GM23338 (cell line): ENCODE results near the gene AMZ1. TPM values are rescaled to one million over a fixed set of nuclear protein-coding genes. Genes with fewer than 3 reads are reported as not detected.

Experiments
- ATAC-seq: fragments of 200-7000 bp; cut with Tn5 transposase; 3 replicates; pipeline ENCODE4 v1.9.1; 2020
- DNase-seq: peaks from one replicate; pipeline ENCODE4 v3.0.0-alpha.2; 2015; ENCODE audit warnings: low spot score
- H2AFZ ChIP-seq: fragments of 200-600 bp; sonication (generic); 2 replicates; pipeline ENCODE4 v1.8.0; 2016; ENCODE audit warnings: antibody characterized with exemption, mild to moderate bottlenecking, moderate library complexity
- H3F3A ChIP-seq: fragments of 200-600 bp; sonication (generic); replicated peaks from 2 replicates; pipeline ENCODE4 v1.8.0; 2017; ENCODE audit warnings: antibody characterized with exemption, mixed run types, low read depth
- H3K27ac ChIP-seq: fragments of 200-600 bp; sonication (generic); 2 replicates; pipeline ENCODE4 v1.6.1; 2016; ENCODE audit warnings: low read depth
- H3K27me3 ChIP-seq: fragments of 200-600 bp; sonication (generic); 2 replicates; pipeline ENCODE4 v1.8.0; 2016; ENCODE audit warnings: mild to moderate bottlenecking, mixed run types, moderate library complexity; ENCODE audit not compliant: insufficient read depth
- H3K36me3 ChIP-seq: fragments of 200-600 bp; sonication (generic); 2 replicates; pipeline ENCODE4 v1.8.0; 2016; ENCODE audit warnings: mild to moderate bottlenecking; ENCODE audit not compliant: insufficient read depth
- H3K4me1 ChIP-seq: fragments of 200-600 bp; sonication (generic); 2 replicates; pipeline ENCODE4 v1.8.0; 2016; ENCODE audit warnings: mild to moderate bottlenecking, moderate library complexity; ENCODE audit not compliant: insufficient read depth
- H3K4me2 ChIP-seq: fragments of 200-600 bp; sonication (generic); 2 replicates; pipeline ENCODE4 v1.7.1; 2017; ENCODE audit warnings: mixed run types
- H3K4me3 ChIP-seq: fragments of 200-600 bp; sonication (generic); 2 replicates; pipeline ENCODE4 v1.6.1; 2016; ENCODE audit warnings: mixed run types
- H3K79me2 ChIP-seq: fragments of 200-600 bp; sonication (generic); replicated peaks from 2 replicates; pipeline ENCODE4 v1.8.0; 2017; ENCODE audit warnings: mild to moderate bottlenecking; ENCODE audit not compliant: insufficient read depth
- H3K9me2 ChIP-seq: fragments of 200-600 bp; sonication (generic); 2 replicates; pipeline ENCODE4 v1.8.0; 2017; ENCODE audit not compliant: insufficient read depth
- H4K20me1 ChIP-seq: fragments of 200-600 bp; sonication (generic); replicated peaks from 2 replicates; pipeline ENCODE4 v1.8.0; 2017; ENCODE audit warnings: mild to moderate bottlenecking; ENCODE audit not compliant: insufficient read depth
- H3K27ac Mint-ChIP-seq: 2 replicates; pipeline ENCODE4 v1.8.0; 2020; ENCODE audit warnings: inconsistent platforms, mild to moderate bottlenecking, moderate library complexity, mixed read lengths
- H3K27me3 Mint-ChIP-seq: 3 replicates; pipeline ENCODE4 v1.8.0; 2022; ENCODE audit warnings: low read depth, mild to moderate bottlenecking, moderate library complexity, mixed read lengths, inconsistent platforms; ENCODE audit not compliant: insufficient read depth, poor library complexity
- H3K36me3 Mint-ChIP-seq: 3 replicates; pipeline ENCODE4 v1.8.0; 2021; ENCODE audit warnings: low read depth, mild to moderate bottlenecking, inconsistent platforms, moderate library complexity, mixed read lengths
- H3K4me1 Mint-ChIP-seq: 3 replicates; pipeline ENCODE4 v1.8.0; 2020; ENCODE audit warnings: mild to moderate bottlenecking, inconsistent platforms, mixed read lengths
- H3K4me3 Mint-ChIP-seq: 3 replicates; pipeline ENCODE4 v1.8.0; 2021; ENCODE audit warnings: moderate library complexity, mild to moderate bottlenecking, inconsistent platforms, mixed read lengths
- H3K9me3 Mint-ChIP-seq: 3 replicates; pipeline ENCODE4 v1.8.0; 2020; ENCODE audit warnings: moderate library complexity, mild to moderate bottlenecking, inconsistent platforms, mixed read lengths
- CREB1 ChIP-seq: fragments of 250-450 bp; sonication (Bioruptor Pico); IDR thresholded peaks from 2 replicates; pipeline ENCODE4 v1.5.0; 2020; ENCODE audit warnings: low read depth, mild to moderate bottlenecking, moderate library complexity
- EZH2 ChIP-seq: fragments of 200-600 bp; sonication (generic); IDR thresholded peaks from one replicate; pipeline ENCODE4 v1.8.0; 2017; ENCODE audit warnings: antibody characterized with exemption, mild to moderate bottlenecking, low read depth; ENCODE audit not compliant: unreplicated experiment
- EZH2phosphoT487 ChIP-seq: fragments of 200-600 bp; sonication (generic); IDR thresholded peaks from one replicate; pipeline ENCODE4 v1.8.1; 2018; ENCODE audit warnings: antibody characterized with exemption; ENCODE audit not compliant: unreplicated experiment
- JUNB ChIP-seq: IDR thresholded peaks from one replicate; pipeline ENCODE4 v1.6.1; 2016; ENCODE audit warnings: antibody characterized with exemption; ENCODE audit not compliant: unreplicated experiment
- NANOG ChIP-seq: IDR thresholded peaks from 2 replicates; pipeline ENCODE4 v1.6.1; 2016; ENCODE audit warnings: antibody characterized with exemption, borderline replicate concordance
- POLR2AphosphoS5 ChIP-seq: IDR thresholded peaks from 2 replicates; pipeline ENCODE4 v1.6.1; 2016; ENCODE audit warnings: antibody characterized with exemption, low read depth
- STAT1 ChIP-seq: IDR thresholded peaks from one replicate; pipeline ENCODE4 v1.6.1; 2016; ENCODE audit warnings: antibody characterized with exemption; ENCODE audit not compliant: unreplicated experiment
- ZNF114 ChIP-seq: fragments of 250-450 bp; sonication (Bioruptor Pico); IDR thresholded peaks from 2 replicates; pipeline ENCODE4 v1.5.0; 2020; ENCODE audit warnings: mild to moderate bottlenecking, moderate library complexity
- ZNF331 ChIP-seq: fragments of 250-450 bp; sonication (Bioruptor Pico); IDR thresholded peaks from 2 replicates; pipeline ENCODE4 v1.5.0; 2020; ENCODE audit warnings: low read depth, mild to moderate bottlenecking, moderate library complexity
- polyA plus RNA-seq: library from polyadenylated mRNA; unstranded; fragments of >200 nt; fragmentation: Nextera tagmentation; extraction: Ambion mirVana; gene quantifications from 2 replicates; pipeline ENCODE4 v1.2.1, GENCODE V29; 2016
- total RNA-seq: library from RNA; depleted of rRNA; stranded (reverse); fragments of >200 nt; shearing (Covaris generic); gene quantifications from 2 replicates; pipeline ENCODE4 v1.2.3, GENCODE V29; 2014
- TF ChIP-seq, protein P1 (sequence below): fragments of 250-450 bp; sonication (Bioruptor Pico); IDR thresholded peaks from 2 replicates; pipeline ENCODE4 v1.5.0; 2020; ENCODE audit warnings: mild to moderate bottlenecking, moderate library complexity
- TF ChIP-seq, protein P2 (sequence below): IDR thresholded peaks from 2 replicates; pipeline ENCODE4 v1.6.1; 2016; ENCODE audit warnings: antibody characterized with exemption
- TF ChIP-seq, protein P3 (sequence below): IDR thresholded peaks from one replicate; pipeline ENCODE4 v1.6.1; 2018; ENCODE audit warnings: antibody characterized with exemption; ENCODE audit not compliant: unreplicated experiment

AMZ1 gene
- total and polyA plus RNA-seq, 2 experiments from 2014 or later = 0.73 to 4.5 TPM

DNA sequence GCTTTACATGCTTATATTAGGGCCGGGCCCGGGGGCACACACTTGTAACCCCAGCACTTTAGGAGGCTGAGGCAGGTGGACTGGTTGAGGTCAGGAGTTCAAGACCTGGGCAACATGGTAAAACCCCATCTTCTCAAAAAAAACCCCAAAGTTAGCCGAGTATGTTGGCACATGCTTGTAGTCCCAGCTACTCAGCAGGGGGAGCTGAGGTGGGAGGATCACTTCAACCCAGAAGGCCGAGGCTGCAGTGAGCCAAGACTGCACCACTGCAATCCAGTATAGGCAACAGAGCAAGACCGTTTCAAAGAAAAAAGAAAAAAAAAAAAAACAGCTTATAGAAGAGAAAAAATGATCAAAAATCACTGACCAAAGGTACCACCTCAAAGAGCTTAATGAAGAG is 63.1 kb downstream of the AMZ1 start (continued):
- TF ChIP-seq, protein P1, sequence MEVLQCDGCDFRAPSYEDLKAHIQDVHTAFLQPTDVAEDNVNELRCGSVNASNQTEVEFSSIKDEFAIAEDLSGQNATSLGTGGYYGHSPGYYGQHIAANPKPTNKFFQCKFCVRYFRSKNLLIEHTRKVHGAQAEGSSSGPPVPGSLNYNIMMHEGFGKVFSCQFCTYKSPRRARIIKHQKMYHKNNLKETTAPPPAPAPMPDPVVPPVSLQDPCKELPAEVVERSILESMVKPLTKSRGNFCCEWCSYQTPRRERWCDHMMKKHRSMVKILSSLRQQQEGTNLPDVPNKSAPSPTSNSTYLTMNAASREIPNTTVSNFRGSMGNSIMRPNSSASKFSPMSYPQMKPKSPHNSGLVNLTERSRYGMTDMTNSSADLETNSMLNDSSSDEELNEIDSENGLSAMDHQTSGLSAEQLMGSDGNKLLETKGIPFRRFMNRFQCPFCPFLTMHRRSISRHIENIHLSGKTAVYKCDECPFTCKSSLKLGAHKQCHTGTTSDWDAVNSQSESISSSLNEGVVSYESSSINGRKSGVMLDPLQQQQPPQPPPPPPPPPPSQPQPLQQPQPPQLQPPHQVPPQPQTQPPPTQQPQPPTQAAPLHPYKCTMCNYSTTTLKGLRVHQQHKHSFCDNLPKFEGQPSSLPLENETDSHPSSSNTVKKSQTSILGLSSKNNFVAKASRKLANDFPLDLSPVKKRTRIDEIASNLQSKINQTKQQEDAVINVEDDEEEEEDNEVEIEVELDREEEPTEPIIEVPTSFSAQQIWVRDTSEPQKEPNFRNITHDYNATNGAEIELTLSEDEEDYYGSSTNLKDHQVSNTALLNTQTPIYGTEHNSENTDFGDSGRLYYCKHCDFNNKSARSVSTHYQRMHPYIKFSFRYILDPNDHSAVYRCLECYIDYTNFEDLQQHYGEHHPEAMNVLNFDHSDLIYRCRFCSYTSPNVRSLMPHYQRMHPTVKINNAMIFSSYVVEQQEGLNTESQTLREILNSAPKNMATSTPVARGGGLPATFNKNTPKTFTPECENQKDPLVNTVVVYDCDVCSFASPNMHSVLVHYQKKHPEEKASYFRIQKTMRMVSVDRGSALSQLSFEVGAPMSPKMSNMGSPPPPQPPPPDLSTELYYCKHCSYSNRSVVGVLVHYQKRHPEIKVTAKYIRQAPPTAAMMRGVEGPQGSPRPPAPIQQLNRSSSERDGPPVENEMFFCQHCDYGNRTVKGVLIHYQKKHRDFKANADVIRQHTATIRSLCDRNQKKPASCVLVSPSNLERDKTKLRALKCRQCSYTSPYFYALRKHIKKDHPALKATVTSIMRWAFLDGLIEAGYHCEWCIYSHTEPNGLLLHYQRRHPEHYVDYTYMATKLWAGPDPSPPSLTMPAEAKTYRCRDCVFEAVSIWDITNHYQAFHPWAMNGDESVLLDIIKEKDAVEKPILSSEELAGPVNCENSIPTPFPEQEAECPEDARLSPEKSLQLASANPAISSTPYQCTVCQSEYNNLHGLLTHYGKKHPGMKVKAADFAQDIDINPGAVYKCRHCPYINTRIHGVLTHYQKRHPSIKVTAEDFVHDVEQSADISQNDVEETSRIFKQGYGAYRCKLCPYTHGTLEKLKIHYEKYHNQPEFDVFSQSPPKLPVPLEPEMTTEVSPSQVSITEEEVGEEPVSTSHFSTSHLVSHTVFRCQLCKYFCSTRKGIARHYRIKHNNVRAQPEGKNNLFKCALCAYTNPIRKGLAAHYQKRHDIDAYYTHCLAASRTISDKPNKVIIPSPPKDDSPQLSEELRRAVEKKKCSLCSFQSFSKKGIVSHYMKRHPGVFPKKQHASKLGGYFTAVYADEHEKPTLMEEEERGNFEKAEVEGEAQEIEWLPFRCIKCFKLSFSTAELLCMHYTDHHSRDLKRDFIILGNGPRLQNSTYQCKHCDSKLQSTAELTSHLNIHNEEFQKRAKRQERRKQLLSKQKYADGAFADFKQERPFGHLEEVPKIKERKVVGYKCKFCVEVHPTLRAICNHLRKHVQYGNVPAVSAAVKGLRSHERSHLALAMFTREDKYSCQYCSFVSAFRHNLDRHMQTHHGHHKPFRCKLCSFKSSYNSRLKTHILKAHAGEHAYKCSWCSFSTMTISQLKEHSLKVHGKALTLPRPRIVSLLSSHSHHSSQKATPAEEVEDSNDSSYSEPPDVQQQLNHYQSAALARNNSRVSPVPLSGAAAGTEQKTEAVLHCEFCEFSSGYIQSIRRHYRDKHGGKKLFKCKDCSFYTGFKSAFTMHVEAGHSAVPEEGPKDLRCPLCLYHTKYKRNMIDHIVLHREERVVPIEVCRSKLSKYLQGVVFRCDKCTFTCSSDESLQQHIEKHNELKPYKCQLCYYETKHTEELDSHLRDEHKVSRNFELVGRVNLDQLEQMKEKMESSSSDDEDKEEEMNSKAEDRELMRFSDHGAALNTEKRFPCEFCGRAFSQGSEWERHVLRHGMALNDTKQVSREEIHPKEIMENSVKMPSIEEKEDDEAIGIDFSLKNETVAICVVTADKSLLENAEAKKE (CRISPR knock-in tag) = no peak
- no peak for TF ChIP-seq STAT1

DNA sequence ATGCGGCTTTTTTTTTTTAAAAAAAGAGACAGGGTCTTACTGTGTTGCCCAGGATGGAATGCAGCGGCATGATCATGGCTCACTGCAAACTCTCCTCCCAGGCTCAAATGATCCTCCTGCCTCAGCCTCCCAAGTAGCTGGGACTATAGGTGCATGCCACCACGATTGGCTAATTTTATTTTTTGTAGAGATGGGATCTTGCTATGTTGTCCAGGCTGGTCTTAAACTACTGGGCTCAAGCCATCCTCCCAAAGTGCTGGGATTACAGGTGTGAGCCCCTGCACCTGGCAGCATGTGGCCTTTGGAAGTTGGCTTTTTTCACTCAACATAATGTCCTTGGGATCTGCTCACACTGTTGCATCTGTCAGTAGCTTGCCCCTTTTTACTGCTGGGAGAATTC is 65.1 kb downstream of the AMZ1 start:
- Histone ChIP-seq H3F3A (no peaks in the 10 kb centered on the region), H4K20me1 (0 out of 2 replicates have a peak, but pooled peaks cover 3% of the 10 kb centered on the region), H3K79me2 (peaks cover 93% of the 10 kb centered on the region), H2AFZ (no peak overlapping the region), H3K27ac (no peak overlapping the region), H3K9me2 (no peaks in the 10 kb centered on the region), H3K4me1 (peaks cover 10% of the 10 kb centered on the region; the same call in 1 of the 2 replicates), H3K36me3 (no peaks in the 10 kb centered on the region; the same call in 1 of the 2 replicates), H3K4me2 (no peak overlapping the region), H3K27me3 (no peaks in the 10 kb centered on the region), H3K4me3 (no peak overlapping the region)
- Mint-ChIP-seq H3K36me3 (peaks cover 39% of the 10 kb centered on the region), H3K4me3 (no peak overlapping the region), H3K9me3 (no peaks in the 10 kb centered on the region; the same call in 2 of the 3 replicates), H3K4me1 (peaks cover 25% of the 10 kb centered on the region), H3K27me3 (peaks cover 1% of the 10 kb centered on the region), H3K27ac (no peak overlapping the region)
- ATAC-seq (no peak), DNase-seq (no peak)
- TF ChIP-seq, protein P2, sequence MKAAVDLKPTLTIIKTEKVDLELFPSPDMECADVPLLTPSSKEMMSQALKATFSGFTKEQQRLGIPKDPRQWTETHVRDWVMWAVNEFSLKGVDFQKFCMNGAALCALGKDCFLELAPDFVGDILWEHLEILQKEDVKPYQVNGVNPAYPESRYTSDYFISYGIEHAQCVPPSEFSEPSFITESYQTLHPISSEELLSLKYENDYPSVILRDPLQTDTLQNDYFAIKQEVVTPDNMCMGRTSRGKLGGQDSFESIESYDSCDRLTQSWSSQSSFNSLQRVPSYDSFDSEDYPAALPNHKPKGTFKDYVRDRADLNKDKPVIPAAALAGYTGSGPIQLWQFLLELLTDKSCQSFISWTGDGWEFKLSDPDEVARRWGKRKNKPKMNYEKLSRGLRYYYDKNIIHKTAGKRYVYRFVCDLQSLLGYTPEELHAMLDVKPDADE = no peak
- TF ChIP-seq EZH2 (no peak), CREB1 (CRISPR knock-in tag) (no peak), POLR2AphosphoS5 (no peak), ZNF114 (CRISPR knock-in tag) (no peak), JUNB (no peak), EZH2phosphoT487 (no peak), STAT1 (no peak), ZNF331 (CRISPR knock-in tag) (no peak), NANOG (no peak)
- TF ChIP-seq, protein P3, sequence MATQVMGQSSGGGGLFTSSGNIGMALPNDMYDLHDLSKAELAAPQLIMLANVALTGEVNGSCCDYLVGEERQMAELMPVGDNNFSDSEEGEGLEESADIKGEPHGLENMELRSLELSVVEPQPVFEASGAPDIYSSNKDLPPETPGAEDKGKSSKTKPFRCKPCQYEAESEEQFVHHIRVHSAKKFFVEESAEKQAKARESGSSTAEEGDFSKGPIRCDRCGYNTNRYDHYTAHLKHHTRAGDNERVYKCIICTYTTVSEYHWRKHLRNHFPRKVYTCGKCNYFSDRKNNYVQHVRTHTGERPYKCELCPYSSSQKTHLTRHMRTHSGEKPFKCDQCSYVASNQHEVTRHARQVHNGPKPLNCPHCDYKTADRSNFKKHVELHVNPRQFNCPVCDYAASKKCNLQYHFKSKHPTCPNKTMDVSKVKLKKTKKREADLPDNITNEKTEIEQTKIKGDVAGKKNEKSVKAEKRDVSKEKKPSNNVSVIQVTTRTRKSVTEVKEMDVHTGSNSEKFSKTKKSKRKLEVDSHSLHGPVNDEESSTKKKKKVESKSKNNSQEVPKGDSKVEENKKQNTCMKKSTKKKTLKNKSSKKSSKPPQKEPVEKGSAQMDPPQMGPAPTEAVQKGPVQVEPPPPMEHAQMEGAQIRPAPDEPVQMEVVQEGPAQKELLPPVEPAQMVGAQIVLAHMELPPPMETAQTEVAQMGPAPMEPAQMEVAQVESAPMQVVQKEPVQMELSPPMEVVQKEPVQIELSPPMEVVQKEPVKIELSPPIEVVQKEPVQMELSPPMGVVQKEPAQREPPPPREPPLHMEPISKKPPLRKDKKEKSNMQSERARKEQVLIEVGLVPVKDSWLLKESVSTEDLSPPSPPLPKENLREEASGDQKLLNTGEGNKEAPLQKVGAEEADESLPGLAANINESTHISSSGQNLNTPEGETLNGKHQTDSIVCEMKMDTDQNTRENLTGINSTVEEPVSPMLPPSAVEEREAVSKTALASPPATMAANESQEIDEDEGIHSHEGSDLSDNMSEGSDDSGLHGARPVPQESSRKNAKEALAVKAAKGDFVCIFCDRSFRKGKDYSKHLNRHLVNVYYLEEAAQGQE = no peak
